Mucosa of gallbladder (tissue), 1 donor: Measurements from ENCODE around the gene TNFSF18. TPM values are rescaled to one million over a fixed set of nuclear protein-coding genes. Genes with fewer than 3 reads are reported as not detected.
"Not testable (repeated sequence)": the region's sequence is repeated elsewhere in the genome, so short reads cannot be mapped to it uniquely, and the experiment has no call there.

Experiments
- DNase-seq: peaks from one replicate; pipeline ENCODE4 v3.0.0-alpha.2; 2020; ENCODE audit warnings: low spot score
- total RNA-seq: library from RNA; stranded (reverse); gene quantifications from one replicate; pipeline ENCODE4 v1.2.1, GENCODE V29; 2021
- donor health status: DM: no; HTN: no; CAD: no.

TNFSF18 gene, protein sequence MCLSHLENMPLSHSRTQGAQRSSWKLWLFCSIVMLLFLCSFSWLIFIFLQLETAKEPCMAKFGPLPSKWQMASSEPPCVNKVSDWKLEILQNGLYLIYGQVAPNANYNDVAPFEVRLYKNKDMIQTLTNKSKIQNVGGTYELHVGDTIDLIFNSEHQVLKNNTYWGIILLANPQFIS
- 0.09 TPM for total RNA-seq

DNA sequence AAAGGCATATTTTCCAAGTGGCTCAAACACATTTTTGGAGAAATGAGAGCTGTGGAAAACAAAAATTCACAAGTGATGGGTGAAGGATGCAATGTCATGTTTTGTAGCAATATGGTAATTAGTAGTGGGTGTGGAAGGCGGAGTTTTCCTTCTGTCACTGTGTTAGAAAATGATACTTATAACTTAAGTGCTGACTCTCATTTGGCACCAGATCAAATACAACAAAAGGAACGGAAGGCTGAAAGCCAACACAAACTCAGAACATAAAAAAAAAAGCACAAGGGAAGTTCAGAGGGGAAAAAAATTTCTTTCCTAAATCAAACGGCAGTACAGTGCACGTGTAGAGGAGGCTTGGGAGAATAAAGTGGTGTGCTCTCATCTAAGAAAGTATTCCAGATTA lies at the start of gene TNFSF18:
TSS of gene TNFSF18 (minus strand) at position 77 of the 400 bp plus-strand sequence. CDS start at position 32, 45 bp downstream.
- DNase-seq, result peak; percentile 14

DNA sequence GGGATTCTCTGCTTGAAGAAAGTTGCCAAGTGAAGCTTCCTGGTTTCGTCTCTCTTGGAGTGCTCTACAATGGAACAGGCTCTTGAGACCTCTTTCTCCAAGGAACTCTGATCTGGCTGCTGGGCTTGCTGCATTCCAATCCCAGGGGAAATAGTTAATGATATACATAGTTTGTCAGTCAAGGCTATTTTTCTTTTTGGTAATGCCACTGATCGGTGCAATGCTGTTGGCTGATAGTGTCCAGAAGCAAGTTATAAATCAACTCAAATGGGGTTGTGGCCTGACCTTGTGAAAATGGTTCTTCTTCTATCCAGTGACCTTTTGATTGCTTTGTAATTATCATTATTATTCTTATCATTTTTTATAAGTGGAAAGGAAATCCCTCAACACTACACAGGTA lies 48.4 kb upstream of the TNFSF18 start:
- DNase-seq, result peak; percentile 29

DNA sequence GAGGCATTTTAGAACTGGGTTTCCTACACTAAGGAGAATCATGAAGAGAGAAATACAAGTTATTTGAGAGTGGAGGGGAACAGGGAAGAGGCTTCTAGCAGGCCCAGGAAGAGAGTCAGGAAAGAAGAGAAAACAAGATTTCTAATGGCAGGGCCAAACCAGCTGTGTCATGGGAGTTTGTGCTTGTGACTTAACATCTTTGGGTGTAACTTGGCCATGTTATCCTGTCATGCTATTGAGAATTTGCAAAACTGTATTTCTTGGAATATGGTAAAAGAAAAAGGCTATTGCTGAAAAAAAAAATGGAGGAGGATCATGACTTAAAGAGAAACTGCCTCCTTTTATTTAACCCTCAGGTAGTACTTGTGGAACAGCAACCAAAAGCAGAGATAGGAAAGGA lies 47.4 kb upstream of the TNFSF18 start:
- no peak for DNase-seq

DNA sequence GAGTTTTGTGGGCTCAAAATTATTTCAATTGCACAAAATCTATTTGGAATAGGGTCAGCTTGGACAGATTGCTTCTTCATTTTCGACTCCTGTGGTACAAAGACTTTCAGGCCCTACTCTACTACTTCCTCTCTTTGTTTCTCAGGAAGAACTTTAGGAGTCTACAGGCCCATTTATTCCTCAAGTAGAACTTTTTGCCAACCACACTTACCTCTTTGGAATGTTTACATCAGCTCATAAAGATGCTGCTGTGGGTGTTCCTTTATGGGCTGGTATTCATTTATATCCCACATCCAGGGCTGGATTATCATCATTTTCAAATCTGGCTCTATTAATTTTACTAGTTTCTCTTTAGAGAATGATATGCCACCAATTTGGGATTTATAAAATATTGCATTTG lies 46.3 kb upstream of the TNFSF18 start:
- DNase-seq, result no peak

DNA sequence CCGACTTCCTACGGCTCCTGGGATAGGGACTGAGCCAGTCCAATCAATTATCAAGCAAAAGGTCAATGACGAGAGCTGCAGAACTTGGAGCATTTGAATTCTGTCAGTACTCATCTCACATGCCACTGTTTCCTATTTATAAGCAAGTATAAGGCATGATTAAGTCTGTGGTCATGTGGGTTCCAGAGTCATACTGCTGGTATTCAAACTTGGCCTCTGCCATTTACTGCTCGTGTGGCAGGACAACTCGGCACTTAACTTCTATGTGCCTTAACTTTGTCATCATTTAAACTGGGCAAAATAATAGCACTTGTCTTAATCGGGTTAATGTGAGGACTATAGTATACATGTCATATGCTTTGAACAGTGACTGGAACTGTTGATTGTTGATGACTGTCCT lies 44.9 kb upstream of the TNFSF18 start:
- no peak for DNase-seq

DNA sequence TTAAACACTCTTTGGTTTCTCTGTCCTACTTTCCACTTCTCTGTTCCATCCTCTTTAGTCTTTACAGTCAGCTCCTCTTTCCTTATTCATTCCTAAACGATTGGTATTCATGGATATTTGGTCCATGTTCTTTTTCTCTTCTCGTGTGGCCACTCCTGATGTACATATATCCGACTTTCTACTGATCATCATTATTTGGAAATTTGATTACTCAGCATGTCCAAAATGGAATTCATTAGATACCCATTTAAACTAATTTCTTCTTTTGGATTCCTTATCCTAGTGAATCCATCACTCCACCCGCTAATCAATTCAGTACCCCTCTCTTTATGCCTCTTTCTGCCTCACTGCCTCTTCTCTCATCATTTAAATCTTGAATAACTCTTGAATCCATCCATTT lies 43.8 kb upstream of the TNFSF18 start:
- DNase-seq, result no peak

DNA sequence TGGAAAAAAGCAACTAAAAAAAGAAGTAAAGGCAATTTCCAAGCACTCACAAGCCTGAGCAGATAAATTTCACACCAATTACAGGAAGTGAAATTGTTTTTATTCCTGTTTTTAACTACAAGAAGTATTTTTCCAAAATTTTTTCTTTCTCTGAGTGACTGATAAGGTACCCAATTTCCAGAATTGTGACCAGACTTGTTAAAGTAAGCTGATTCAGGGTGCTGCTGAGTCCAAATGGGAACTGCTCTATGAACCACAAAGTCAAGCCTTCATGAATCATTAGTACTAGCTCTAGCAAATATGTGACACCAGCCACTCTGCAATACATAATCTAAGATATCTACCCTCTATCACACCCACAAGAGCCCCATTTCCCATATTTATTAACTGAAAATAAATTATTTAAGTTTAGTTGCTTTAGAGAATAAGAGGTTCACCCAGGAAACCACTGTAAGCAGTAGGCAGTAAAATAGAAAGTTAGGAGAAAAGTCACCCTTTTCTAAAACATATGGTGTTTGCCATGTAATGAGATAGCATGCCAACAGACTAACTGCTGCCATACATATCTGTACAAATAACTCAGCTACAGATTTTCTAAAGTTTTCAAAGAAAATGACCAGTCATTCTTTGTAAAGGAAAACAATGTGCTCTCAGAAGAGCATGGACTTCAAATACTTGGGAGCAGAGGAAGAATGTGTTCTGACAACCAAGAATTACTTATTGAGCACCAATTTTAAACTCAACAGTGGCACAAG lies 43.1 kb upstream of the TNFSF18 start:
- DNase-seq, result no peak

DNA sequence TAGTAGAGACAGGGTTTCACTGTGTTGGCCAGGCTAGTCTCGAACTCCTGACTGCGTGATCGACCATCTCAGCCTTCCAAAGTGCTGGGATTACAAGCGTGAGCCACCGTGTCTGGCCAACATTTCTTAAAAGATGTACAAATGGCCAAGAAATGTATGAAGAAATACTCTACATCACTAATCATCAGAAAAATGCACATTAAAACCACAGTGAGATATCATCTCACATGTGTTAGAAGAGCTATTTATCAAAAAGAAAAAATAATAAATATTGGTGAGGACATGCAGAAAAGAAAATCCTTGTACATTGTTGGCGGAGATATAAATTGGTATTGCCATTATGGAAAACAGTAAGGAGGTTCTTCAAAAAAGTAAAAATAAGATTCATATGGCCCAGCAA lies 33.6 kb upstream of the TNFSF18 start:
- no peak for DNase-seq

DNA sequence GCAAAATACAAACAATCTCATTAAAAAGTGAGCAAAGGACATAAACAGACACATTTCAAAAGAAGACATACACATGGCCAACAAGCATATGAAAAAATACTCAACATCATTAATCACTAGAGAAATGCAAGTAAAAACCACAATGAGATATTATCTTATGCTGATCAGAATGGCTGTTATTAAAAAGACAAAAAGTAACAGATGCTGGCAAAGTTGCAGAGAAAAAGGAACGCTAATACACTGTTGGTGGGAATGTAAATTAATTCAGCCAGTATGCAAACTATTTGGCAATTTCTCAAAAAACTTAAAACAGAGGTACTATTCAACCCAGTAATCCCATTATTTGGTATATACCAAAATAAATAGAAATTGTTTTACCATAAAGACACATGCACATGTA lies 32.2 kb upstream of the TNFSF18 start:
- no peak for DNase-seq

DNA sequence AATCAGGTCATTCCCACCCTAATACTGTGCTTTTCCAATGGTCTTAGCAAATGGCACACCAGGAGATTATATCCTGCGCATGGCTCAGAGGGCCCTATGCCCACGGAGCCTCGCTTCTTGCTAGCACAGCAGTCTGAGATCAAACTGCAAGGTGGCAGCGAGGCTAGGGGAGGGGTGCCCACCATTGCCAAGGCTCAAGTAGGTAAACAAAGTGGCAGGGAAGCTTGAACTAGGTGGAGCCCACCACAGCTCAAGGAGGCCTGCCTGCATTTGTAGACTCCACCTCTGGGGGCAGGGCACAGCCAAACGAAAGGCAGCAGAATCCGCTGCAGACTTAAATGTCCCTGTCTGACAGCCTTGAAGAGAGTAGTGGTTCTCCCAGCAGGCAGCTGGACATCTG lies 23.5 kb upstream of the TNFSF18 start:
- DNase-seq, result not testable (repeated sequence)

DNA sequence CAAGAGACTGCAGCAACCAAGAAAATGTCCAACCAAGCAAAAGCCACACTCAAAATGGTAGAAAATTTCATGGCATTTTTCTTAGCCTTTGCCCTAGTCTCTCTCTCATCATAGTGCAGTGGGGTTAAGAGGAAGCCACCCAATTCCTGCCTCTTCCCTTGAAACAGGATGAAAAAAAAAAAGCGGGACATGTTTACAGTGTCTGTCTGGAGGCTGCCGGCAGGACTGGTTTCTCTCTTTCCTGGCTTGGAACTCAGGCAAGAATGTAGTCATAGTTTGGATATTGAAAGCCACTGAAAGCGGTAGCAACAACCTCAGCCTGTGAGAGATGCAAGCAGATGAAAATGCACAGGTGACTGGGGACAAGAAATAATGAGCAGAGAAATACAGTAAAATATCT lies 13.3 kb upstream of the TNFSF18 start:
- DNase-seq, result peak; percentile 42

DNA sequence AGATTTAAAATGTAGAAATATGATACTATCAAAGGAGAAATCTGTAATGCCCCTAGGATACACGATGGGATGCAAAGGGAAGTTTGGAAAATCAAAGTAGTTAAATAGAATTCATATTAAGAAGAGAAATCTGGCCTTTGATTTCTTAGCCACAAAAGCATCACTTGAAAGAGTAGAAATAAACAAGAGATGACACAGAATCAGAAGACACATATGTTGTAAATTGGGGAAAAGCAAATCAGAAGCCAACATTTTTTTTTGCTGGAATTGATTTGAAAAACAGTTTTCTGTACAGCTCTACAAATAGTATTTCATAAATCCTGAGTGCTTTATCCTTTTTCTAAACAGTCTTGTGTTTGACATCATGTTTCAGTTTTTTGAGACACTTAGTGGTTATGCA lies 12.4 kb upstream of the TNFSF18 start:
- no peak for DNase-seq

DNA sequence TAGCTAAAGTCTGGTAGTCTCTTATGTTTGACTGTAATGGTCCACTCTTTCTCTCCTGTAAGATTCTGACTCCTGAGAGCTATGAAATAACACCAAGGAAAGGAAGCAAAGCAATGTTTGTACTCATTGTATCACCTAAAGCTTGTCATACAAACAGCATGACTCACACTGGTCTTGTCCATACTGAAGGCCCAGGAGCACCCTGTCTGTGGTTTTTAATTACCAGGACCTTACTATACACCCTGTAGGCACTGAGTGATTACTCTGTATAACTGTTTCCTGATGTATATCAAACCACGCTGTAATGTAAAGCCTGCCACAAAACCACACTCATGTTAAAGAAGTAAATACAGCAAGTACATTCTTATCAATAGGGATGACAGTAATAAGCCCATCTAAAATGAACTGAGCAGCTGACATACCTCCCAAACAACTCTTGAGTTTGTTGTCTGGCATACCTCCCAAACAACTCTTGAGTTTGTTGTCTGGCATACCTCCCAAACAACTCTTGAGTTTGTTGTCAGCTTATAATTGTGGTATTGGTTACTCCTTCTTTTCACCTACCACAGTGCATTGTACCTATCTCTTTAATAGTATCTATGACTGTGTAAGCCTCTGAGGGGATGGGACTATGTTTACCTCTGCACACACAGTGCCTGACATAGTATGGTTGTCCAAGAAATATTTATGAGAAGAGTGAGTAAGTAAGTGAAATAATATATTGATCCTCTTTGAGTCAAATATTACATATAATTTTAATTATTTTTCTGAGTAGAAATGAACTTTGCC lies 11.6 kb upstream of the TNFSF18 start:
- DNase-seq, result no peak

DNA sequence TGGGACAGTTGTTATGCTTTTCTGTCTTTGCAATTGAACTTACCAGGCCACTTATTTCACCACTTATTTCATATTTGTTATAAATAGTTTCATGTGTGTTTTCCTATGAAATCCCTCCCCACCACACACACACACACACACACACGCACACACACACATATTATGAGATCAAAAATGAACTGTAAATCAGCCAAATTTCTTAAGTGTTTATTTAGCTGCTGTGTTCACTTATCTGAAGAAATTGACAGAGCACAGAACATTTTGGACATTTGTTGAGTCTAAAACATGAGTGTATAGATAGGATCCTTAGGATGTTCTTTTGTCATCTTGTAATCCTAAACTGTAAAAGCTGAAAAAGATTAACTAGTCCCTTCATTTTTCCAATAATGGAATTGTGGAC lies 7.8 kb upstream of the TNFSF18 start:
- no peak for DNase-seq

DNA sequence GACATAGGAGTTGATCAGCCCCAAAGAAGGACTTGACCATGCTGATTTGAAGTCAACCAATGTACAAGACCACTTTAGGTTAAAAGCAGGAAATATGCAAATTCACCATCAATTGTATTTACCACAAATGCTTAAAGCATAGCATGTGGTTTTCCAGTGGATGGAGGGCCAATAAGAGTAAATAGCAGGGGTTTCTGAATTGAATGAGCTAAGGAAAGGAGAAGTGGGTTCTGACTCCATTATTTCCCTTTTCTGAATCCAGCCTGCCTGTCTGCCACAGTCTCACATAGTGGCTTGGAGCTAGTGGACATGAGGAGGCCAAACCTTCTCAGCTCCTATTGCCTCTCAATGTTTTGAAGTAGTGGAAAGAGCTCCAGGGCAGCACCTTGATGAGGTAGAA lies 7.2 kb upstream of the TNFSF18 start:
- no peak for DNase-seq

DNA sequence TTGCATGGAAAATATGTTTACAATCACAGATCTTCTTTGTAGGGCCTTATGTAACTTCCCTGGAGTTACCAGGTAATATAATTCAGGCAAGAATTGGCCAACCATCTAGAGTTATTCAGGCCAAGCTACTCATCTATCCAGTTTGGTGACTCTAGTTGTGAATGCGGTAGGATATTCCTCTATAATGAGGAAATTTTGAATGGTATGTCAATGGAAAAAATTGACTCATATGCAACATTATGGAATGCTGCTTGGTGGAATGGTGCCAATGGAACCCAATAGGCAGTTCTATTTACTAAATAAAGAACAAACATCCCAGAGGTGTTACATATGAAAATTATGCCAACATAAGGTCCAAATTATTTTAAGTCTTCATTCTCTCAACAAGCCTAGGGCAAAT lies 5.6 kb upstream of the TNFSF18 start:
- DNase-seq, result no peak

DNA sequence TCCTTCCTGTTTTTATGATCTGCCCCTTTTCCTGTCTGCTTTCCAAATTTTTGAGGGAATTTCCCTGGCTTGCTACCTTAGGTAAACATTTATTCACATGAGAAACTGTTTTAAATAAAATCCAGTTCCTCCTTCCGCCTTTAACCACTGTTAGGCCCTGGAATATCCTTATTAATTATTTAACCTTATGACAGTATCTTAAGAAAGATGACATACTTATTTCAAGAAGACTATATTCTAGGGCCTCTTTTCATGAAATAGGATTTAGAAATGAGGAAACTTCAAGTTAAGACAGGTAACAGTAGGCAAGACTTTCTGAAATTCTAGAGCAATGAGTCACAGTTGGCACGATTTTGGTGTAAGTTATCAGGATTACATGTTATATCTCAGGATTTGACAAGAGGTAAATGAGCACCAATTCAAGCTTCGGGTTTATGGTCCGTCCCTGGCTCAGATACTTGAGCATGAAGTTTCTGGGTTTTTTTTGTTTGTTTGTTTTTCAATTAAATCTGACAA lies 2.0 kb upstream of the TNFSF18 start:
- DNase-seq, result no peak

DNA sequence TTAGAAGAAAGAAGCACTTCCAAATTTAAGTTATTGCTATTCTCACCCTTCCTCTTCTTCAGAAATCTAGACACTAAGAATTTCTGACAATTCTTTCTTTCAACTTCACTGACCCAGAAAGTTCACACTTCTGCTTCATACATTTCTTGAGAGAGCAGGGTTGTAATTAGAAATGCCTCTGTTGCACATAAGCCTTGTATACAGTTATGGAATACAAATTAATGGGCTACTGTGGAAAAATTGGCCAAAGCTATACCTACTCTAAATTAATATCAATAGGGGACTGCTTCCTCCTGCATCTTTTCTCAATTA lies 1.5 kb downstream of the TNFSF18 start:
- DNase-seq, result no peak

DNA sequence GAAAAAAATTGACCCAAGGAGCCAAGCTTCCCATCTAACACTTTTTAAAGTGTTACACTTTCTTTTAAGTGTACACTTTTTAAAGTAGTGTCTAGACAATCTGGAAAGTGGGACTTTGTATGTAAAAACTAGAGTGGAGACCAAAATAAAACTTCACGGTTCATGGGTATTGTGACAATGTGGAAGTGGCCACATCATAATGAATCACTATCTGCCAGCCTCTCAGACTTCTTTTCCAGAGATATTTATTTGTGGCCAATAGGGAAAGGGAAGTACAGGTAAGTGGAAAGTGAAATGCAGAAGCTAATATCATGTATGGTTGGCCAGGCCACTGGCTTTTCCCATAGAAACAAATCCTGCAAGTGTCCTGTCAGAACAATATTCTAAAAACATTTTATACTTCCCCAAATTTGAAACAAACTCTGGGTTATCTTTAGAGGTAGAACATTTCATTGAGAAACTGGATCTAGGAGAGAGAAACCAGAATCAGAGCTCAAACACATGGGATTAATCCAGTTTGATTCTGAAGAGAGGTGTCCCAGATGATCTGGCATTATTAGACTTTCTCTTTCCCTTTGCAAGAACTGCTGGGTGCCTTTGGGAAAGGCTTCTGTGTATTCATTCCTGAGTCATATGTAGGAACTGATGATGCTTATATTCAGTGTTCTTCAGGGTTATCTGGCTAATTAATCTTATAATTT lies 2.0 kb downstream of the TNFSF18 start:
- DNase-seq, result no peak

DNA sequence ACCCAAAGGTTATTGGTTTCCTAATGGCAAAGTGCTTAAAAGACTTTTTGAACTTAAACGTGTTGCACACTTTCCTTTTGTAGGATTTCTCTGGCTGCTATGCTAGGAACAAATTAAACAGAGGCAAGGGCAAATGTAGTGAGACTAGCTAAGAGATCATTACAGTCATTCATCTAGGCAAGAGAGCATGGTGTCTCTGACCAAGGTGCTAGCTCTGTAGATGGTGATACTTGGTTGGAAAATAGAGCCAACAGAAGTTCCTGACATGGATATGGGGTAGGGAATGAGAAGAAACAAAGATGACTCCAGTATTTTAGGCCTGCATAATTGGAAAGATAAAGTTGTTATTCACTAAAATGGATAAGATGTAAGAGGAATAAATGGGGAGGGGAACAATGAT lies 6.1 kb downstream of the TNFSF18 start:
- no peak for DNase-seq

DNA sequence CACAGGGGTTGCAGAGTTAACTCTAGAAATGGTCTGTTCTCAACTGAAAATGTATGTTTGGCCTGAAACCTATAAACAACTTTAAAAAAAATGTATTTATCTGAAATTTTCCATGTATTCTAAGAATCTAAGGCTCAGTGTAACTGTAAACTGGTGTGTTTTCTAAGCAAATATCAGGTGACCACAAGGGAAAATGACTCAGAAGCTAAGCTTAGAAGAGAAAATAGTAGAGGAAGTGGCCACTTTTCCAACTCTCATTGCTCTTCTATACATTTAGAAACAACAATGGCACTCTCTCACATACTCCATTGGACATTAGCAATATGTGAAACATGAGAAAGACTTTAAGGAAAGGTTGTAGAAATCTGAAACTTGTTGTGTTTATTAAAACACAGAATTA lies 7.5 kb downstream of the TNFSF18 start:
- no peak for DNase-seq

DNA sequence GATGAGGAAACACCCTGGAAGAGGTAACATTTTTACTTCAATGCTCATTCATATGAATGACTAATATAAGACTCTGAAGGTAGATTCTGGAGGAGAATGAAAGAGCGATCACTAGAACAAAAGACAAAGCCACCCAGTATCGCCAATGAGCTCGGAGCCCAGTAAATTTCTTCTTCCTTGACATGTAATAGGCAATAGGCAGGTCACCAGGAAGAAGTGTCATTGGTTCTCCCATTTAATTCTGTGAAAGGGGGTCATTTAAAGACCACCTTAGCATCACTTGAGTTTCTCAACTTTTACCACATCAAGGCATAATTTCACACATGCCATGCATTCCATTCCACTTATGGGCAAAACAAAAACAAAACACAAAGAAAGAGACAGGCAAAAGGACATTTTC lies 7.9 kb downstream of the TNFSF18 start:
- no peak for DNase-seq
